ENCODE results near the gene MED26. TPM values are rescaled to one million over a fixed set of nuclear protein-coding genes. Genes with fewer than 3 reads are reported as not detected.
A peak's percentile ranks its signal among the peaks of the same experiment; 100 is the strongest.

The MED26 gene
- total RNA-seq, 1 donor from 2014 or later = 11.7 TPM

- H3K27ac Mint-ChIP-seq (ENCODE audit: unreplicated experiment) = no peak overlapping the region
- no peaks in the 10 kb centered on the region for H3K4me1 Mint-ChIP-seq
- TF ChIP-seq, protein P1, sequence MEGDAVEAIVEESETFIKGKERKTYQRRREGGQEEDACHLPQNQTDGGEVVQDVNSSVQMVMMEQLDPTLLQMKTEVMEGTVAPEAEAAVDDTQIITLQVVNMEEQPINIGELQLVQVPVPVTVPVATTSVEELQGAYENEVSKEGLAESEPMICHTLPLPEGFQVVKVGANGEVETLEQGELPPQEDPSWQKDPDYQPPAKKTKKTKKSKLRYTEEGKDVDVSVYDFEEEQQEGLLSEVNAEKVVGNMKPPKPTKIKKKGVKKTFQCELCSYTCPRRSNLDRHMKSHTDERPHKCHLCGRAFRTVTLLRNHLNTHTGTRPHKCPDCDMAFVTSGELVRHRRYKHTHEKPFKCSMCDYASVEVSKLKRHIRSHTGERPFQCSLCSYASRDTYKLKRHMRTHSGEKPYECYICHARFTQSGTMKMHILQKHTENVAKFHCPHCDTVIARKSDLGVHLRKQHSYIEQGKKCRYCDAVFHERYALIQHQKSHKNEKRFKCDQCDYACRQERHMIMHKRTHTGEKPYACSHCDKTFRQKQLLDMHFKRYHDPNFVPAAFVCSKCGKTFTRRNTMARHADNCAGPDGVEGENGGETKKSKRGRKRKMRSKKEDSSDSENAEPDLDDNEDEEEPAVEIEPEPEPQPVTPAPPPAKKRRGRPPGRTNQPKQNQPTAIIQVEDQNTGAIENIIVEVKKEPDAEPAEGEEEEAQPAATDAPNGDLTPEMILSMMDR (conservative IDR thresholded peaks at IDR 0.05) = no peak
- no peak overlapping the region for H3K4me3 Mint-ChIP-seq
- DNase-seq (ENCODE audit: low read depth, low spot score) = no peak
- no peaks in the 10 kb centered on the region for H3K36me3 Mint-ChIP-seq (ENCODE audit: low read depth)
- no peaks in the 10 kb centered on the region for H3K27me3 Mint-ChIP-seq (ENCODE audit: low read depth)
- no peaks in the 10 kb centered on the region for H3K9me3 Mint-ChIP-seq
Measured at GRCh38 chr19:16600824-16601223, 27.2 kb downstream of the MED26 start.

GRCh38 chr19:16599655-16600346 lies 28.2 kb downstream of the MED26 start:
- Mint-ChIP-seq H3K27me3 (ENCODE audit: low read depth) (no peaks in the 10 kb centered on the region), H3K9me3 (no peaks in the 10 kb centered on the region), H3K27ac (ENCODE audit: unreplicated experiment) (no peak overlapping the region), H3K4me1 (no peaks in the 10 kb centered on the region), H3K36me3 (ENCODE audit: low read depth) (no peaks in the 10 kb centered on the region), H3K4me3 (no peak overlapping the region)
- no peak for DNase-seq (ENCODE audit: low read depth, low spot score)
- TF ChIP-seq, protein P1 (conservative IDR thresholded peaks at IDR 0.05) = no peak

DNA sequence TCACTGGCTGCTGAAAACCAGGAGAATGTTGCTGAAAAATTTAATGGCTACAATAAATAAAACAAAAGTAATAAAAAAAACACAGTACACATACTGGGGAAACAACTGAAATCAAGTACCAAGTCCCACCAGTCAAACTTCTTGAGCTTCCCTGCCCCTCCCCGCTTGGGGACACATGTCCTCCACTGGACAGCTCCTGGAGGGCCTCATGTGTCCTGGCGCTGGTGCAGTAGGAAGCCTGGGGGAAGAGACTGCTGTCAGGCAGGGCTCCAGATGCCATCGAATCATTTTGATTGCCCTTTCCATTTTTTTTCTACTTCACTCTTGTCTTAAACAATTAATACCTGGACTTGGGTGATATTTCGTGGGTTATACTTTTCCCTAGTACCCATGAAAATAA lies 29.2 kb downstream of the MED26 start:
- TF ChIP-seq, protein P1 (conservative IDR thresholded peaks at IDR 0.05) = no peak
- H3K9me3 Mint-ChIP-seq = no peaks in the 10 kb centered on the region
- H3K27me3 Mint-ChIP-seq (ENCODE audit: low read depth) = no peaks in the 10 kb centered on the region
- DNase-seq (ENCODE audit: low read depth, low spot score) = no peak
- no peaks in the 10 kb centered on the region for H3K36me3 Mint-ChIP-seq (ENCODE audit: low read depth)
- peak overlapping the region; percentile 50 for H3K27ac Mint-ChIP-seq (ENCODE audit: unreplicated experiment)
- H3K4me1 Mint-ChIP-seq = no peaks in the 10 kb centered on the region
- H3K4me3 Mint-ChIP-seq = no peak overlapping the region

DNA sequence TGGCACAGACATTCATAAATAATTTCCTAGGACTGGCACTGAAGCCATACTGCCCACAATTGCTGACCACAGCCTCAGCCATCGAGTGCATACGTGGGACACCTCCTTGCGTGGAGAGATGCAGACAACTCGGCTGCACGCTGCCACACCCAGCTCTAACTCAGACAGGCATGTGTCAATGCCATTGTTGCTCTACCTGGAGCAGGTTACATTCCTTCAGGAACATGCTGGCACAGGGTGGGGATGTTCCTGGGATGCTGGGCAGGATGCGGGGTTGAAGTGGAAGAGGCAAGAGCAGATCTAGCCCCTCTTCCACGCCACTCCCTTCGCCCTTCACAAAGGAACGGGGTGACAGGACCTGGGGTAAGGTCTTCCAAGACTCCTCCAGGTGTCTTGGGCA lies 31.6 kb downstream of the MED26 start:
- H3K27me3 Mint-ChIP-seq (ENCODE audit: low read depth) = no peaks in the 10 kb centered on the region

GRCh38 chr19:16595097-16595496 lies 32.9 kb downstream of the MED26 start:
- Mint-ChIP-seq H3K9me3 (no peaks in the 10 kb centered on the region), H3K4me1 (peaks cover 21% of the 10 kb centered on the region), H3K27ac (ENCODE audit: unreplicated experiment) (peak overlapping the region; percentile 71), H3K36me3 (ENCODE audit: low read depth) (no peaks in the 10 kb centered on the region), H3K4me3 (no peak overlapping the region), H3K27me3 (ENCODE audit: low read depth) (no peaks in the 10 kb centered on the region)
- TF ChIP-seq, protein P1 (conservative IDR thresholded peaks at IDR 0.05) = no peak
- DNase-seq (ENCODE audit: low read depth, low spot score) = no peak

More for the DNA sequence above, 31.6 kb downstream of the MED26 start:
- Mint-ChIP-seq H3K36me3 (ENCODE audit: low read depth) (no peaks in the 10 kb centered on the region), H3K9me3 (no peaks in the 10 kb centered on the region), H3K4me3 (no peak overlapping the region), H3K4me1 (peaks cover 18% of the 10 kb centered on the region), H3K27ac (ENCODE audit: unreplicated experiment) (no peak overlapping the region)
- DNase-seq (ENCODE audit: low read depth, low spot score) = no peak
- TF ChIP-seq, protein P1 (conservative IDR thresholded peaks at IDR 0.05) = no peak

All from neural crest cell (in vitro differentiated cells).